ENCODE results near the gene BSX. TPM values are rescaled to one million over a fixed set of nuclear protein-coding genes. Genes with fewer than 3 reads are reported as not detected.

The BSX gene
- polyA plus RNA-seq, 3 donors, result not detected

- Mint-ChIP-seq H3K36me3 (no peaks in the 10 kb centered on the region), H3K4me1 (no peaks in the 10 kb centered on the region), H3K9me3 (peaks cover 0 to 2% (median 0%) of the 10 kb centered on the region in 7 donors), H3K27me3 (ENCODE audit: low read depth in 3 of 3) (peaks cover 1 to 6% (median 6%) of the 10 kb centered on the region in 3 donors), H3K4me3 (no peak overlapping the region), H3K27ac (no peak overlapping the region)
- H3K36me3 ChIP-seq (replicated peaks in 1 of 2; ENCODE audit: control insufficient read depth in 1 of 2, insufficient read depth in 2 of 2, low read length in 2 of 2), result no peaks in the 10 kb centered on the region
- no peak overlapping the region for H3K9ac ChIP-seq (ENCODE audit: insufficient read depth, low read length, poor library complexity, severe bottlenecking)
- WGBS (ENCODE audit: insufficient coverage), result 85% methylated on average over 3 of the region's 4 CpGs
- no peaks in the 10 kb centered on the region for H4K20me1 ChIP-seq (ENCODE audit: insufficient read depth, low read length)
- no peak for TF ChIP-seq CTCF (IDR thresholded peaks at IDR 0.05)
- no peak overlapping the region for H3K4me2 ChIP-seq (replicated peaks; ENCODE audit: extremely low read depth, low read length, poor library complexity, severe bottlenecking)
- H3K4me3 ChIP-seq (replicated peaks in 1 of 3; ENCODE audit: low read depth in 2 of 3, low read length in 3 of 3), result no peak overlapping the region
- H2AFZ ChIP-seq (ENCODE audit: insufficient read depth, low read depth, low read length, poor library complexity, severe bottlenecking), result no peak overlapping the region
- no peak overlapping the region for H3K27ac ChIP-seq (ENCODE audit: low read depth in 1 of 2, low read length in 2 of 2)
- no peaks in the 10 kb centered on the region for H3K4me1 ChIP-seq (ENCODE audit: control insufficient read depth in 1 of 2, insufficient read depth in 2 of 2, low read length in 2 of 2)
- peaks cover 0 to 2% of the 10 kb centered on the region in 2 donors for H3K27me3 ChIP-seq (ENCODE audit: control insufficient read depth in 2 of 2, insufficient read depth in 2 of 2, low read length in 2 of 2)
- H3K79me2 ChIP-seq (ENCODE audit: insufficient read depth, low read length), result no peaks in the 10 kb centered on the region
- intact Hi-C loops (cut with micrococcal nuclease), result no loop called here
- H3K9me3 ChIP-seq (replicated peaks in 1 of 2; ENCODE audit: control insufficient read depth in 1 of 2, insufficient read depth in 1 of 2, low read length in 2 of 2), result no peaks in the 10 kb centered on the region
- DNase-seq, result no peak
Measured at GRCh38 chr11:123011510-123011909, 29.9 kb upstream of the BSX start.

GRCh38 chr11:123006860-123007542, 25.4 kb upstream of the BSX start:
- no peaks in the 10 kb centered on the region for H3K79me2 ChIP-seq (ENCODE audit: insufficient read depth, low read length)

More at GRCh38 chr11:123006860-123007542, 25.4 kb upstream of the BSX start:
- Histone ChIP-seq H3K9ac (ENCODE audit: insufficient read depth, low read length, poor library complexity, severe bottlenecking) (no peak overlapping the region), H3K9me3 (replicated peaks in 1 of 2; ENCODE audit: control insufficient read depth in 1 of 2, insufficient read depth in 1 of 2, low read length in 2 of 2) (no peaks in the 10 kb centered on the region), H3K4me2 (replicated peaks; ENCODE audit: extremely low read depth, low read length, poor library complexity, severe bottlenecking) (no peak overlapping the region), H3K36me3 (replicated peaks in 1 of 2; ENCODE audit: control insufficient read depth in 1 of 2, insufficient read depth in 2 of 2, low read length in 2 of 2) (no peaks in the 10 kb centered on the region), H3K4me1 (ENCODE audit: control insufficient read depth in 1 of 2, insufficient read depth in 2 of 2, low read length in 2 of 2) (no peaks in the 10 kb centered on the region), H4K20me1 (ENCODE audit: insufficient read depth, low read length) (no peaks in the 10 kb centered on the region), H3K4me3 (replicated peaks in 1 of 3; ENCODE audit: low read depth in 2 of 3, low read length in 3 of 3) (no peak overlapping the region), H2AFZ (ENCODE audit: insufficient read depth, low read depth, low read length, poor library complexity, severe bottlenecking) (no peak overlapping the region), H3K27ac (ENCODE audit: low read depth in 1 of 2, low read length in 2 of 2) (no peak overlapping the region), H3K27me3 (ENCODE audit: control insufficient read depth in 2 of 2, insufficient read depth in 2 of 2, low read length in 2 of 2) (no peaks in the 10 kb centered on the region)
- intact Hi-C loops (cut with micrococcal nuclease), result no loop called here
- WGBS (ENCODE audit: insufficient coverage), result 67% methylated on average over 1 of the region's 5 CpGs
- Mint-ChIP-seq H3K36me3 (no peaks in the 10 kb centered on the region), H3K4me1 (no peaks in the 10 kb centered on the region), H3K4me3 (no peak overlapping the region), H3K9me3 (peaks cover 0 to 2% (median 0%) of the 10 kb centered on the region in 7 donors), H3K27ac (peak overlapping the region in 1 of 7 donors; percentile 41), H3K27me3 (ENCODE audit: low read depth in 3 of 3) (peaks cover 2 to 12% (median 6%) of the 10 kb centered on the region in 3 donors)
- DNase-seq, result no peak
- no peak for TF ChIP-seq CTCF (IDR thresholded peaks at IDR 0.05)

Measured in CD14-positive monocyte (primary cell).